K562 (cell line): ENCODE data around the gene CADPS2. TPM values are rescaled to one million over a fixed set of nuclear protein-coding genes. Genes with fewer than 3 reads are reported as not detected.

Source experiments
- ATAC-seq: fragments of 200-7000 bp; cut with Tn5 transposase; 3 replicates; pipeline ENCODE4 v1.9.1; 2020; ENCODE audit warnings: moderate library complexity
- BruUV-seq: library from RNA; stranded (reverse); fragments of 400-500 nt; replicated peaks from 2 replicates; lab custom pipeline; 2021; lab: Mats Ljungman, UMichigan
- CTCF ChIA-PET: fragments of 300-600 bp; formaldehyde crosslinking; extraction: SDS; loops from one replicate; lab custom pipeline; 2021; ENCODE audit warnings: low intra/inter-chr PET ratio; lab: Yijun Ruan, JAX
- POLR2A ChIA-PET: fragments of 300-600, 350-650 bp; sonication (Branson Sonifier 250); formaldehyde crosslinking; extraction: SDS; loops from one replicate; lab custom pipeline; 2021; ENCODE audit warnings: antibody characterized with exemption, inconsistent platforms; lab: Yijun Ruan, JAX
- DNase-seq, 4 experiments: peaks; one replicate each; pipeline versions ENCODE4 v3.0.0 to v3.0.0-alpha.2; 2011 to 2018; ENCODE audit warnings: low spot score in 3 of 4, mixed read lengths in 3 of 4; ENCODE audit errors: extremely low read depth in 1 of 4
- FAIRE-seq: peaks from 2 replicates; lab custom pipeline; 2011; peaks lifted over from hg19 to GRCh38; lab: Jason Lieb, UNC
- H2AFZ ChIP-seq: 2 replicates; pipeline ENCODE4 v1.6.0; 2011; ENCODE audit warnings: low read depth, low read length, control low read depth, inconsistent platforms
- H3K27ac ChIP-seq: fragments of 200-600 bp; 3 replicates; pipeline ENCODE4 v1.8.0; 2011; ENCODE audit warnings: low read depth, mild to moderate bottlenecking, control low read depth, inconsistent platforms, low read length, moderate library complexity, mixed read lengths; ENCODE audit errors: extremely low read depth
- H3K27me3 ChIP-seq, 2 experiments: fragments of 300-600 bp in 1 of 2; 2 replicates in 1 of 2; 3 replicates in 1 of 2; pipeline versions ENCODE4 v1.6.0 to v1.8.0; 2011; ENCODE audit warnings: inconsistent platforms in 2 of 2, low read length in 2 of 2, mild to moderate bottlenecking in 1 of 2, mixed read lengths in 1 of 2, moderate library complexity in 1 of 2; ENCODE audit not compliant: control insufficient read depth in 2 of 2, insufficient read depth in 2 of 2
- H3K36me3 ChIP-seq: fragments of 300-600 bp; 3 replicates; pipeline ENCODE4 v1.8.0; 2011; ENCODE audit warnings: mild to moderate bottlenecking, low read length, inconsistent platforms; ENCODE audit not compliant: control insufficient read depth, insufficient read depth
- H3K4me1 ChIP-seq, 2 experiments: fragments of 200-600 bp in 1 of 2; replicated peaks in 1 of 2; 2 replicates in 1 of 2; 3 replicates in 1 of 2; pipeline versions ENCODE4 v1.5.1 to v1.8.0; 2011; ENCODE audit warnings: inconsistent platforms in 2 of 2, low read length in 2 of 2, mild to moderate bottlenecking in 1 of 2, mixed read lengths in 1 of 2, moderate library complexity in 1 of 2; ENCODE audit not compliant: control insufficient read depth in 2 of 2, insufficient read depth in 2 of 2
- H3K4me2 ChIP-seq: 2 replicates; pipeline ENCODE4 v1.6.1; 2011; ENCODE audit warnings: low read length, control low read depth, inconsistent platforms, mixed read lengths; ENCODE audit not compliant: insufficient read depth
- H3K4me3 ChIP-seq: fragments of 200-600 bp; sonication (generic), shearing (Covaris generic); 2 replicates; pipeline ENCODE4 v1.5.1; 2016; ENCODE audit warnings: control low read depth, inconsistent platforms
- H3K79me2 ChIP-seq: fragments of 200-600 bp; 3 replicates; pipeline ENCODE4 v1.8.0; 2011; ENCODE audit warnings: low read length, inconsistent platforms; ENCODE audit not compliant: control insufficient read depth, insufficient read depth
- H3K9ac ChIP-seq, 2 experiments: 2 replicates each; pipeline versions ENCODE4 v1.6.0 to v1.6.1; 2011; ENCODE audit warnings: low read depth in 2 of 2, low read length in 2 of 2, control low read depth in 1 of 2, inconsistent platforms in 1 of 2, mild to moderate bottlenecking in 1 of 2, mixed read lengths in 1 of 2; ENCODE audit not compliant: insufficient read depth in 1 of 2
- H3K9me1 ChIP-seq: one replicate; pipeline ENCODE4 v1.6.0; 2011; ENCODE audit warnings: inconsistent platforms, mild to moderate bottlenecking, low read length, moderate library complexity; ENCODE audit not compliant: control insufficient read depth, insufficient read depth
- H3K9me3 ChIP-seq: replicated peaks from 2 replicates; pipeline ENCODE4 v1.5.1; 2011; ENCODE audit warnings: low read depth, low read length, inconsistent platforms; ENCODE audit not compliant: control insufficient read depth, insufficient read depth
- H4K20me1 ChIP-seq: replicated peaks from 2 replicates; pipeline ENCODE4 v1.6.1; 2011; ENCODE audit warnings: low read length, inconsistent platforms, mixed read lengths; ENCODE audit not compliant: control insufficient read depth, insufficient read depth
- ARID1B ChIP-seq: fragments of 450-650 bp; IDR thresholded peaks from 2 replicates; pipeline ENCODE4 v1.6.1; 2016; ENCODE audit warnings: antibody characterized with exemption, mild to moderate bottlenecking, inconsistent platforms
- ATF1 ChIP-seq, 2 experiments: fragments of 450-650 bp in 1 of 2; IDR thresholded peaks; 2 replicates each; pipeline ENCODE4 v1.6.1; 2016; ENCODE audit warnings: missing compliant biosample characterization in 1 of 2, missing genetic modification characterization in 1 of 2
- CREM ChIP-seq: IDR thresholded peaks from 2 replicates; pipeline ENCODE4 v1.6.1; 2014; ENCODE audit warnings: antibody characterized with exemption, low read depth
- FOXP4 ChIP-seq: sonication (generic); formaldehyde crosslinking; IDR thresholded peaks from 2 replicates; pipeline ENCODE4 v1.8.0; 2022; ENCODE audit warnings: mild to moderate bottlenecking, missing genetic modification reagents, borderline replicate concordance
- JUN ChIP-seq, 2 experiments: sonication (generic) in 1 of 2; formaldehyde crosslinking in 1 of 2; IDR thresholded peaks; 2 replicates each; pipeline versions ENCODE4 v1.6.1 to v1.8.0; 2012 to 2022; ENCODE audit warnings: borderline replicate concordance in 2 of 2, mild to moderate bottlenecking in 2 of 2, improper control_type of control experiment in 1 of 2, low read depth in 1 of 2, low read length in 1 of 2, missing genetic modification reagents in 1 of 2
- NFE2L1 ChIP-seq: fragments of 450-650 bp; IDR thresholded peaks from 2 replicates; pipeline ENCODE4 v1.6.1; 2016; ENCODE audit warnings: missing genetic modification characterization, low read depth, mild to moderate bottlenecking, missing compliant biosample characterization, moderate library complexity, borderline replicate concordance
- SMARCB1 ChIP-seq: IDR thresholded peaks from 2 replicates; pipeline ENCODE4 v1.6.1; 2011; ENCODE audit warnings: improper control_type of control experiment, low read depth; ENCODE audit not compliant: insufficient read length
- SNRNP70 ChIP-seq: fragments of 200-400 bp; formaldehyde crosslinking; optimal IDR thresholded peaks from 2 replicates; pipeline ENCODE3; 2017; ENCODE audit warnings: low read depth, low read length
- ZNF133 ChIP-seq: fragments of 250-450 bp; sonication (Bioruptor Pico); IDR thresholded peaks from 2 replicates; pipeline ENCODE4 v1.4.0; 2020; ENCODE audit warnings: mild to moderate bottlenecking
- WGBS: fragments of 100-300 bp; shearing (Covaris generic); methylation state at CpG from one replicate; pipeline ENCODE4 v1.1.6; 2016; ENCODE audit warnings: low coverage, mixed read lengths; ENCODE audit not compliant: insufficient coverage; ENCODE audit errors: missing lambda C conversion rate; 5-methylcytosine and 5-hydroxymethylcytosine counted together
- in situ Hi-C: fragments of 300-500 bp; cut with MboI; formaldehyde crosslinking; loops from 4 replicates; pipeline ENCODE4 v1.15.0; 2018; ENCODE audit warnings: inconsistent platforms, mixed read lengths
- intact Hi-C: fragments of 100-400 bp; cut with micrococcal nuclease; formaldehyde crosslinking; loops from 2 replicates; pipeline ENCODE4 v1.14.2; 2022
- polyA plus RNA-seq, 8 experiments: library from polyadenylated mRNA; depleted of rRNA in 4 of 8; stranded (reverse) in 5 of 8; unstranded in 3 of 8; fragments of >200 nt; fragmentation: Nextera tagmentation in 2 of 8; fragmentation: Illumina TruSeq in 1 of 8; extraction: Ambion mirVana in 2 of 8; extraction: Trizol in 1 of 8; gene quantifications; 2 replicates each; pipeline versions ENCODE4 v1.2.1 to v1.2.3, GENCODE V29; 2011 to 2014; ENCODE audit warnings: inconsistent platforms in 1 of 8, missing spikeins in 1 of 8
- total RNA-seq, 7 experiments: library from RNA; depleted of rRNA in 6 of 7; stranded (reverse); fragments of >200 nt in 6 of 7; fragmentation: Illumina TruSeq in 2 of 7; extraction: Trizol in 2 of 7; gene quantifications; 2 replicates each; pipeline versions ENCODE4 v1.2.1 to v1.2.3, GENCODE V29; 2011 to 2021; ENCODE audit warnings: low replicate concordance in 1 of 7
- TF ChIP-seq, protein P1 (sequence below): fragments of 450-650 bp; formaldehyde crosslinking; IDR thresholded peaks from 2 replicates; pipeline ENCODE4 v1.4.0; 2020; ENCODE audit warnings: mild to moderate bottlenecking, moderate library complexity

The CADPS2 gene
- total and polyA plus RNA-seq, 9 of the 15 experiments (the other 6 are each of a cell fraction or from before 2014, with no cell fraction given): 0.03 to 0.14 (median 0.04) TPM; not detected in 1

GRCh38 chr7:122717356-122718089 is 168.7 kb downstream of the CADPS2 start:
- ATAC-seq: no peak
- H3K27ac ChIP-seq: no peak overlapping the region
- no peak overlapping the region for H3K4me3 ChIP-seq
- H2AFZ ChIP-seq: no peak overlapping the region
- no peak for FAIRE-seq
- H4K20me1 ChIP-seq: no peaks in the 10 kb centered on the region
- ChIA-PET POLR2A (no interaction called here), CTCF (no interaction called here)
- H3K9me1 ChIP-seq: no peaks in the 10 kb centered on the region
- no peaks in the 10 kb centered on the region for H3K4me1 ChIP-seq
- in situ Hi-C loops: no loop called here
- H3K36me3 ChIP-seq: no peaks in the 10 kb centered on the region
- 0% methylated on average over 6 of the region's 6 CpGs for WGBS
- no peaks in the 10 kb centered on the region for H3K79me2 ChIP-seq
- no peaks in the 10 kb centered on the region for H3K27me3 ChIP-seq
- H3K9ac ChIP-seq: no peak overlapping the region
- H3K9me3 ChIP-seq: 0 out of 2 replicates have a peak, but pooled peaks cover 4% of the 10 kb centered on the region
- no TSS peak for BruUV-seq
- TF ChIP-seq SNRNP70 (no peak), CREM (no peak), ATF1 (CRISPR knock-in tag; IDR thresholded peaks at IDR 0.05) (no peak), ATF1 (tag; IDR thresholded peaks at IDR 0.05) (no peak), SMARCB1 (no peak), ARID1B (no peak), FOXP4 (no peak), ZNF133 (CRISPR knock-in tag) (no peak), NFE2L1 (tag) (no peak), JUN (IDR thresholded peaks at IDR 0.05; ENCODE audit: borderline replicate concordance, low read depth, low read length) (no peak), JUN (CRISPR knock-in tag; IDR thresholded peaks at IDR 0.05; ENCODE audit: borderline replicate concordance) (no peak)
- TF ChIP-seq, protein P1, sequence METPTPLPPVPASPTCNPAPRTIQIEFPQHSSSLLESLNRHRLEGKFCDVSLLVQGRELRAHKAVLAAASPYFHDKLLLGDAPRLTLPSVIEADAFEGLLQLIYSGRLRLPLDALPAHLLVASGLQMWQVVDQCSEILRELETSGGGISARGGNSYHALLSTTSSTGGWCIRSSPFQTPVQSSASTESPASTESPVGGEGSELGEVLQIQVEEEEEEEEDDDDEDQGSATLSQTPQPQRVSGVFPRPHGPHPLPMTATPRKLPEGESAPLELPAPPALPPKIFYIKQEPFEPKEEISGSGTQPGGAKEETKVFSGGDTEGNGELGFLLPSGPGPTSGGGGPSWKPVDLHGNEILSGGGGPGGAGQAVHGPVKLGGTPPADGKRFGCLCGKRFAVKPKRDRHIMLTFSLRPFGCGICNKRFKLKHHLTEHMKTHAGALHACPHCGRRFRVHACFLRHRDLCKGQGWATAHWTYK (CRISPR knock-in tag): no peak
- H3K4me2 ChIP-seq: no peak overlapping the region
- no peak for DNase-seq
- intact Hi-C loops: no loop called here
